GM12878 (cell line): Measurements from ENCODE around the gene RCE1.

Source experiments
- NFIC ChIP-seq: IDR thresholded peaks from 2 replicates; pipeline ENCODE4 v1.6.1; 2012; ENCODE audit warnings: low read depth, mild to moderate bottlenecking, inconsistent platforms, low read length, moderate library complexity
- ZBED1 ChIP-seq: IDR thresholded peaks from 2 replicates; pipeline ENCODE4 v1.6.1; 2016; ENCODE audit warnings: borderline replicate concordance

GRCh38 chr11:66820381-66820780 lies 22.9 kb upstream of the RCE1 start:
- TF ChIP-seq NFIC = no peak
- no peak for TF ChIP-seq ZBED1
